HG03521 (cell line): Measurements from ENCODE around the gene SRCAP.

Source experiments
- ATAC-seq: cut with Tn5 transposase; IDR thresholded peaks from one replicate; pipeline ENCODE4 v1.9.1; 2021; ENCODE audit warnings: mild to moderate bottlenecking, moderate library complexity; ENCODE audit not compliant: unreplicated experiment

SRCAP gene

GRCh38 chr16:30698816-30699614 is at the start of gene SRCAP:
Gene SRCAP, plus strand, starts transcription at chr16:30699171. Its CDS starts 1,654 bp downstream, at chr16:30700825.
- ATAC-seq, result peak; percentile 27

GRCh38 chr16:30649725-30650368 is 49.1 kb upstream of the SRCAP start:
- no peak for ATAC-seq

- ATAC-seq, result peak; percentile 62
These were observed 48.4 kb upstream of the SRCAP start, which contains the start of gene PRR14 for GRCh38 chr16:30650369-30651123. Gene PRR14, plus strand, starts transcription at chr16:30650960. Its CDS starts 686 bp downstream, at chr16:30651646.

- ATAC-seq, result peak; percentile 39
These were observed 47.6 kb upstream of the SRCAP start for GRCh38 chr16:30651124-30652004.

- ATAC-seq, result no peak
These were observed 47.0 kb upstream of the SRCAP start for GRCh38 chr16:30652005-30652296.

GRCh38 chr16:30652718-30653117 is 46.3 kb upstream of the SRCAP start:
- no peak for ATAC-seq

- no peak for ATAC-seq
These were observed 44.1 kb upstream of the SRCAP start for GRCh38 chr16:30654856-30655255.

- no peak for ATAC-seq
These were observed 43.1 kb upstream of the SRCAP start for GRCh38 chr16:30655815-30656347.

- no peak for ATAC-seq
These were observed 42.6 kb upstream of the SRCAP start for GRCh38 chr16:30656388-30656787.

GRCh38 chr16:30656974-30657865 is 41.8 kb upstream of the SRCAP start:
- no peak for ATAC-seq

- peak; percentile 65 for ATAC-seq
These were observed 40.9 kb upstream of the SRCAP start, which contains the start of gene FBRS for GRCh38 chr16:30657866-30658730. Gene FBRS, plus strand, starts transcription at chr16:30658431. Its CDS starts 1,088 bp downstream, at chr16:30659519.

GRCh38 chr16:30658731-30659506 is 40.1 kb upstream of the SRCAP start:
- peak; percentile 19 for ATAC-seq

GRCh38 chr16:30659507-30660423 is 39.2 kb upstream of the SRCAP start:
- no peak for ATAC-seq

GRCh38 chr16:30660424-30661261 is 38.3 kb upstream of the SRCAP start:
- ATAC-seq, result no peak

- ATAC-seq, result no peak
These were observed 36.5 kb upstream of the SRCAP start for GRCh38 chr16:30662449-30662848.

- no peak for ATAC-seq
These were observed 35.9 kb upstream of the SRCAP start for GRCh38 chr16:30663038-30663437.
